ENCODE data around the gene SSR1. TPM values are rescaled to one million over a fixed set of nuclear protein-coding genes. Genes with fewer than 3 reads are reported as not detected.
"Not testable (repeated sequence)": the region's sequence is repeated elsewhere in the genome, so short reads cannot be mapped to it uniquely, and the experiment has no call there.

The SSR1 gene
- total RNA-seq = 10 to 100 TPM; 34.2 to 61.4 (median 46.0) TPM

DNA sequence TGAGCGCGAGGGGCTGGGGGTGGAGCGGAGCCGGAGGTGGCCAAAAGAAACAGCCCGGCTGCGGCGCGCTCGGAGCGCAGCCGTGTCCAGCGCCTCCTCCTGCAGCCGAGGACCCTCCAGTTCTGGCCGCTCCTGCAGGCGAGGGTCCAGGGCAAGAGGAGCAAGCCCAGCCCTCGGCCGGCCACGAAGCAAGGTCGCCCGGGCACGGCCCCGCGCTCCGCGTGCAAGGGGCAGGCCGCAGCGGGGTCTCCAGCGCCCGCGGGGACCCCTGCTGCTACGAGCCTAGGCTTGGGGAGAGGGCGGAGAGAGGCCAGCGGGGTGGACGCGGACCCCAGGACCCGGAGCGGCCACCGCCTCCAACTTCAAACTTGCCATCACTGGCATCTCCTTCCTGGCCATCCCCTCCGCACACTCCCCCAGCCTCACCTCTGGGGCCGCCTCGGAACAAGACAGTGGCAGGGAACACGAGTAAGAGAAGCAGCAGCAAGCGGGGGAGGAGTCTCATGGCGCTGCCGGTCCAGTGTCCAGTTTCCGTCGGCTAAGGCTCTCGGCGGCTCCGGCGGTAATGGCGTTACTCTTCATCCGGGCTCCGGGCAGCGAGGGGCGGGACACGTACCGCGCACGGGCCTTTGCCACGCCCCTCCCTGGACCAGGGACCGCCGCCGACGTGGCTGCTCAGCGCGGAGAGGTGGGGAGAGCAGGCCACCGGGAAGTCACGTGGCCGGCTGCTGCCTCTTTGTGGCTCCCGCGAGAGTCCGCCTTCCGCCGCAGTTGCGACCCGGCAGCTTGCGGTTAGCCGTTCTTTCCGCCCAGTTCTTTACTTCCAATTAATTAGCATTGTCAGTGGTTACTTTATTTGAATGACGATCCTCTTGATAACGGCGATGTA lies at the start of gene SSR1:
Gene SSR1 (minus strand): TSS at position 584 of the 889 bp plus-strand sequence. CDS start 79 bp downstream, at position 505.
- H3K36me3 ChIP-seq = peaks cover 3 to 16% of the 10 kb centered on the region in 2 donors
- peak within 1 kb of the TSS; percentile 69 to 85 for H3K4me3 ChIP-seq
- no peaks in the 10 kb centered on the region for H3K27me3 ChIP-seq
- H3K27ac ChIP-seq = peak within 1 kb of the TSS; percentile 83 to 99 (median 97)
- TF ChIP-seq, protein P1, sequence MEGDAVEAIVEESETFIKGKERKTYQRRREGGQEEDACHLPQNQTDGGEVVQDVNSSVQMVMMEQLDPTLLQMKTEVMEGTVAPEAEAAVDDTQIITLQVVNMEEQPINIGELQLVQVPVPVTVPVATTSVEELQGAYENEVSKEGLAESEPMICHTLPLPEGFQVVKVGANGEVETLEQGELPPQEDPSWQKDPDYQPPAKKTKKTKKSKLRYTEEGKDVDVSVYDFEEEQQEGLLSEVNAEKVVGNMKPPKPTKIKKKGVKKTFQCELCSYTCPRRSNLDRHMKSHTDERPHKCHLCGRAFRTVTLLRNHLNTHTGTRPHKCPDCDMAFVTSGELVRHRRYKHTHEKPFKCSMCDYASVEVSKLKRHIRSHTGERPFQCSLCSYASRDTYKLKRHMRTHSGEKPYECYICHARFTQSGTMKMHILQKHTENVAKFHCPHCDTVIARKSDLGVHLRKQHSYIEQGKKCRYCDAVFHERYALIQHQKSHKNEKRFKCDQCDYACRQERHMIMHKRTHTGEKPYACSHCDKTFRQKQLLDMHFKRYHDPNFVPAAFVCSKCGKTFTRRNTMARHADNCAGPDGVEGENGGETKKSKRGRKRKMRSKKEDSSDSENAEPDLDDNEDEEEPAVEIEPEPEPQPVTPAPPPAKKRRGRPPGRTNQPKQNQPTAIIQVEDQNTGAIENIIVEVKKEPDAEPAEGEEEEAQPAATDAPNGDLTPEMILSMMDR (IDR thresholded peaks at IDR 0.05) = peak in 1 of 4 experiments; percentile 2
- TF ChIP-seq POLR2AphosphoS5 (IDR thresholded peaks at IDR 0.05) (peak; percentile 86), POLR2A (IDR thresholded peaks at IDR 0.05) (peak; percentile 55 to 61), EP300 (IDR thresholded peaks at IDR 0.05) (no peak)
- H3K9me3 ChIP-seq = no peaks in the 10 kb centered on the region
- WGBS, 2 donors (ENCODE audit: low coverage in 1 of 2) = 0% methylated on average over 2 to 7 of the region's 83 CpGs
- peaks cover 0 to 48% (median 12%) of the 10 kb centered on the region in 3 donors for H3K4me1 ChIP-seq
- peak; percentile 100 for ATAC-seq

GRCh38 chr6:7351916-7352315 lies 38.9 kb upstream of the SSR1 start:
- H3K36me3 ChIP-seq, H3K4me1 ChIP-seq, H3K27ac ChIP-seq, H3K4me3 ChIP-seq, H3K27me3 ChIP-seq, H3K9me3 ChIP-seq, ATAC-seq: not testable (repeated sequence)
- 68 to 90% methylated on average over 3 of the region's 3 CpGs for WGBS, 2 donors (ENCODE audit: low coverage in 1 of 2)

- H3K36me3 ChIP-seq, ATAC-seq, H3K4me3 ChIP-seq, H3K27me3 ChIP-seq, H3K27ac ChIP-seq, H3K4me1 ChIP-seq, H3K9me3 ChIP-seq: not testable (repeated sequence)
- 69 to 78% methylated on average over 1 of the region's 1 CpG for WGBS, 2 donors (ENCODE audit: low coverage in 1 of 2)
Measured at GRCh38 chr6:7350591-7350990, 37.6 kb upstream of the SSR1 start.

GRCh38 chr6:7347551-7347997 lies 34.6 kb upstream of the SSR1 start:
- 50% methylated on average over 1 of the region's 2 CpGs; no CpG with 5 or more reads in 1 of the 2 donors for WGBS, 2 donors (ENCODE audit: low coverage in 1 of 2)
- H3K9me3 ChIP-seq, H3K27ac ChIP-seq, ATAC-seq, H3K36me3 ChIP-seq, H3K4me1 ChIP-seq, H3K27me3 ChIP-seq, H3K4me3 ChIP-seq: not testable (repeated sequence)

DNA sequence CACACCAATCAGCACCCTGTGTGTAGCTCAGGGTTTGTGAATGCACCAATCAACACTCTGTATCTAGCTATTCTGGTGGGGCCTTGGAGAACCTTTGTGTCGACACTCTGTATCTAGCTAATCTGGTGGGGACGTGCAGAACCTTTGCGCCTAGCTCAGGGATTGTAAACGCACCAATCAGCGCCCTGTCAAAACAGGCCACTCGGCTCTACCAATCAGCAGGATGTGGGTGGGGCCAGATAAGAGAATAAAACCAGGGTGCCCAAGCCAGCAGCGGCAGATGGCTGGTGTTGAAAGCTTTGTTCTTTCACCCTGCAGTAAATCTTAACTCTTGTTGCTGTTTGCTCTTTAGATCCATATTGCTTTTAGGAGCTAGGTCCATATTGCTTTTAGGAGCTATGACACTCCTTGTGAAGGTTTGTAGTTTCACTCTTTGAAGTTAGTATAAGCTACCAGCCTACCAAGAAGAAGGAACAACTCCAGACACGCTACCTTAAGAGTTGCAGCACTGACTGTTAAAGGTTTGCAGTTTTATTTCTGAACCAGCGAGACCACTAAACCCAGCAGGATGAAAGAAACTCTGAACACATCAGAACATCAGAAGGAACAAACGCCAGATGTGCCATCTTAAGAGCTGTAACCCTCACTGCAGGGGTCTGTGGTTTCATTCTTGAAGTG lies 31.9 kb upstream of the SSR1 start:
- not testable (repeated sequence) for H3K36me3 ChIP-seq, H3K4me1 ChIP-seq, H3K9me3 ChIP-seq, H3K27ac ChIP-seq, ATAC-seq, H3K4me3 ChIP-seq
- WGBS, 2 donors (ENCODE audit: low coverage in 1 of 2) = 85 to 87% methylated on average over 2 to 3 of the region's 10 CpGs
- H3K27me3 ChIP-seq = peaks cover 34% of the 10 kb centered on the region

DNA sequence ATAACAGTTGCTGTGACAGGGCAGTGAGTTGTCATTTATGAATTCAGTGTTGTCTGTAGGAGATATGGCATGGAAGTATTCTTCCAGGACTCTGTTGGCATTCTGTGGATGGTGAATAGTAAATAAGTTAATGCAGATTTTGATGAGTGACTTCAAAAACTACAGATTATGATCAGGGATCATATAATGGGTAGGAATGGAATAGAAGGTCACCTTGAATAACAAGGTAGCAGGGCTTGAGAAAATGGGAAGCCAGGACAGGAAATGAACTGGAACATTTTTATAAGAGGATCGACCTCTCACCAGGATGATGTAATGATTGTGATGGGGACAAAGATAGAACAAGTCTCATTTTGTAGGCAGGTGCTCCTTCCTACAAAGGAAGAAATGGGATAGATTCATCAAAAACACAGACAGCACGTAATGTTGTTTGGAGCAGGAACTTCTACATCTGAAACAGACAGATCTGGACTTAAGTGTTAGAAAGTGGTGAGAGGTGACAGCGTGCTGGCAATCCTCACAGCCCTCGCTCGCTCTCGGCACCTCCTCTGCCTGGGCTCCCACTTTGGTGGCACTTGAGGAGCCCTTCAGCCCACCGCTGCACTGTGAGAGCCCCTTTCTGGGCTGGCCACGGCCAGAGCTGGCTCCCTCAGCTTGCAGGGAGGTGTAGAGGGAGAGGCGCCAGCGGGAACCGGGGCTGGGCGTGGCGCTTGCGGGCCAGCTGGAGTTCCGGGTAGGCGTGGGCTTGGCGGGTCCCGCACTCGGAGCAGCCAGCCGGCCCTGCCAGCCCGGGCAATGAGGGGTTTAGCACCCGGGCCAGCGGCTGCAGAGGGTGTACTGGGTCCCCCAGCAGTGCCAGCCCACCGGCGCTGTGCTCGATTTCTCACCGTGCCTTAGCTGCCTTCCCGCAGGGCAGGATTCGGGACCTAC lies 30.8 kb upstream of the SSR1 start:
- H3K27me3 ChIP-seq = peaks cover 36% of the 10 kb centered on the region
- TF ChIP-seq, protein P1 (IDR thresholded peaks at IDR 0.05) = no peak
- TF ChIP-seq POLR2A (IDR thresholded peaks at IDR 0.05) (no peak), POLR2AphosphoS5 (IDR thresholded peaks at IDR 0.05) (no peak), EP300 (IDR thresholded peaks at IDR 0.05) (no peak)
- H3K27ac ChIP-seq = no peak overlapping the region
- H3K9me3 ChIP-seq = no peaks in the 10 kb centered on the region
- H3K4me1 ChIP-seq = no peaks in the 10 kb centered on the region
- H3K4me3 ChIP-seq = no peak overlapping the region
- WGBS, 2 donors (ENCODE audit: low coverage in 1 of 2) = 69 to 80% methylated on average over 3 to 7 of the region's 29 CpGs
- no peaks in the 10 kb centered on the region for H3K36me3 ChIP-seq
- no peak for ATAC-seq
